GM12865 (cell line): ENCODE measurements around the gene ATP5ME.

Experiments used
- DNase-seq: peaks from one replicate; pipeline ENCODE4 v3.0.0; 2010; ENCODE audit warnings: low read depth
- H3K4me3 ChIP-seq: 2 replicates; pipeline ENCODE4 v1.5.1; 2011; ENCODE audit warnings: mild to moderate bottlenecking, low read depth, low read length, control low read depth
- CTCF ChIP-seq: IDR thresholded peaks from 2 replicates; pipeline ENCODE4 v1.5.1; 2011; ENCODE audit warnings: low read length, control low read depth, low read depth, inconsistent platforms; ENCODE audit not compliant: insufficient read depth; ENCODE audit errors: missing control alignments

ATP5ME gene

GRCh38 chr4:681736-682451, 7.8 kb upstream of the ATP5ME start:
- H3K4me3 ChIP-seq: no peak overlapping the region
- DNase-seq: peak; percentile 58
- TF ChIP-seq CTCF: no peak

GRCh38 chr4:680928-681645, 7.0 kb upstream of the ATP5ME start:
- DNase-seq: peak; percentile 75
- peak overlapping the region; percentile 68 for H3K4me3 ChIP-seq
- TF ChIP-seq CTCF: no peak

- DNase-seq: peak; percentile 65
- TF ChIP-seq CTCF: no peak
- peak overlapping the region; percentile 68 for H3K4me3 ChIP-seq
Measured at GRCh38 chr4:680551-680927, 6.5 kb upstream of the ATP5ME start.

GRCh38 chr4:680091-680490, 6.0 kb upstream of the ATP5ME start:
- H3K4me3 ChIP-seq: peak overlapping the region; percentile 68
- TF ChIP-seq CTCF: no peak
- DNase-seq: no peak

- TF ChIP-seq CTCF: no peak
- DNase-seq: no peak
- no peak overlapping the region for H3K4me3 ChIP-seq
Measured at GRCh38 chr4:679629-680028, 5.6 kb upstream of the ATP5ME start.

GRCh38 chr4:679104-679481, 5.0 kb upstream of the ATP5ME start:
- no peak for DNase-seq
- TF ChIP-seq CTCF: no peak
- H3K4me3 ChIP-seq: no peak overlapping the region
